PC-3 (cell line): ENCODE results near the gene PRDX5. TPM values are rescaled to one million over a fixed set of nuclear protein-coding genes. Genes with fewer than 3 reads are reported as not detected.

Experiments used
- ATAC-seq: fragments of 200-7000 bp; cut with Tn5 transposase; 2 replicates; pipeline ENCODE4 v1.9.1; 2020; ENCODE audit warnings: mild to moderate bottlenecking, moderate library complexity
- BruUV-seq: library from RNA; stranded (reverse); fragments of 400-500 nt; replicated peaks from 2 replicates; lab custom pipeline; 2021; lab: Mats Ljungman, UMichigan
- CTCF ChIA-PET: fragments of 300-600 bp; sonication (Branson Sonifier 250); formaldehyde crosslinking; loops from one replicate; lab custom pipeline; 2022; ENCODE audit warnings: antibody characterized with exemption; lab: Charles Lee
- POLR2A ChIA-PET: fragments of 300-600 bp; sonication (Branson Sonifier 250); formaldehyde crosslinking; loops from one replicate; lab custom pipeline; 2022; ENCODE audit warnings: antibody characterized with exemption; ENCODE audit not compliant: unreplicated experiment; lab: Charles Lee
- DNase-seq: peaks from one replicate; pipeline ENCODE4 v3.0.0-alpha.2; 2015
- H2AFZ ChIP-seq: fragments of 300-600 bp; sonication (generic); 2 replicates; pipeline ENCODE4 v1.6.0; 2016; ENCODE audit warnings: antibody characterized with exemption, low read length
- H3F3A ChIP-seq: fragments of 300-600 bp; sonication (generic); one replicate; pipeline ENCODE4 v1.6.0; 2017; ENCODE audit warnings: antibody characterized with exemption, low read length, control low read depth, mild to moderate bottlenecking; ENCODE audit not compliant: unreplicated experiment
- H3K27ac ChIP-seq: fragments of 300-600 bp; sonication (generic); 2 replicates; pipeline ENCODE4 v1.5.1; 2016; ENCODE audit warnings: mild to moderate bottlenecking, low read length
- H3K27me3 ChIP-seq: fragments of 300-600 bp; sonication (generic); 2 replicates; pipeline ENCODE4 v1.6.1; 2016; ENCODE audit warnings: low read length, mixed read lengths
- H3K36me3 ChIP-seq: fragments of 300-600 bp; sonication (generic); 2 replicates; pipeline ENCODE4 v1.6.1; 2016; ENCODE audit warnings: low read depth, mixed run types, low read length, mixed read lengths
- H3K4me1 ChIP-seq: fragments of 300-600 bp; sonication (generic); 2 replicates; pipeline ENCODE4 v1.5.1; 2016; ENCODE audit warnings: low read length; ENCODE audit not compliant: insufficient read depth
- H3K4me2 ChIP-seq: fragments of 300-600 bp; sonication (generic); 2 replicates; pipeline ENCODE4 v1.6.0; 2016; ENCODE audit warnings: low read length
- H3K4me3 ChIP-seq: fragments of 300-600 bp; sonication (generic); 2 replicates; pipeline ENCODE4 v1.5.1; 2016; ENCODE audit warnings: mild to moderate bottlenecking, low read length, mixed read lengths
- H3K79me2 ChIP-seq: fragments of 300-600 bp; sonication (generic); 2 replicates; pipeline ENCODE4 v1.6.1; 2017; ENCODE audit warnings: low read length, mixed read lengths
- H3K9ac ChIP-seq: fragments of 300-600 bp; sonication (generic); 2 replicates; pipeline ENCODE4 v1.6.0; 2016; ENCODE audit warnings: mild to moderate bottlenecking, low read length
- H3K9me2 ChIP-seq: fragments of 300-600 bp; sonication (generic); replicated peaks from 2 replicates; pipeline ENCODE4 v1.6.1; 2016; ENCODE audit warnings: mixed run types, low read length, mixed read lengths
- H3K9me3 ChIP-seq: fragments of 300-600 bp; sonication (generic); 2 replicates; pipeline ENCODE4 v1.6.1; 2016; ENCODE audit warnings: low read length, mixed read lengths
- H4K20me1 ChIP-seq: fragments of 300-600 bp; sonication (generic); 2 replicates; pipeline ENCODE4 v1.6.1; 2016; ENCODE audit warnings: low read length, mixed read lengths
- CTCF ChIP-seq: fragments of 300-600 bp; sonication (generic); conservative IDR thresholded peaks from 2 replicates; pipeline ENCODE4 v1.5.1; 2017; ENCODE audit warnings: antibody characterized with exemption, low read depth, mild to moderate bottlenecking, low read length
- EZH2 ChIP-seq: fragments of 300-600 bp; sonication (generic); IDR thresholded peaks from one replicate; pipeline ENCODE4 v1.6.1; 2017; ENCODE audit warnings: antibody characterized with exemption, mild to moderate bottlenecking, low read length; ENCODE audit not compliant: unreplicated experiment
- EZH2phosphoT487 ChIP-seq: fragments of 300-600 bp; sonication (generic); IDR thresholded peaks from 2 replicates; pipeline ENCODE4 v1.6.1; 2018; ENCODE audit warnings: mild to moderate bottlenecking, antibody characterized with exemption, low read length, borderline replicate concordance
- intact Hi-C: fragments of 100-400 bp; cut with micrococcal nuclease; formaldehyde crosslinking; loops from 2 replicates; pipeline ENCODE4 v1.9.0; 2023
- total RNA-seq: library from RNA; depleted of rRNA; stranded (reverse); fragments of >200 nt; gene quantifications from 2 replicates; pipeline ENCODE4 v1.2.3, GENCODE V29; 2014

The PRDX5 gene
- total RNA-seq, 1 experiment from 2014 or later: 467 TPM

GRCh38 chr11:64317325-64317960 is 478 bp upstream of the PRDX5 start, which contains the start of gene TRMT112:
Gene TRMT112 (minus strand): TSS chr11:64317559. CDS start chr11:64317526, 33 bp downstream.
- H3K79me2 ChIP-seq: peaks cover 49% of the 10 kb centered on the region
- POLR2A ChIA-PET: interaction anchor here (0.5 to 2.0 kb wide), 20 partner anchors 10 to 1461 kb away, joined by 3 to 30 read pairs (median 4); partner anchors contain the start of genes ESRRA, FKBP2 and SF1
- peak within 1 kb of the TSS; percentile 82 for H2AFZ ChIP-seq
- peak within 1 kb of the TSS; percentile 91 for H3K4me2 ChIP-seq
- no peaks in the 10 kb centered on the region for H3K9me2 ChIP-seq
- DNase-seq (peak; percentile 99), ATAC-seq (peak; percentile 79)
- peak within 1 kb of the TSS; percentile 83 for H3K4me3 ChIP-seq
- no peaks in the 10 kb centered on the region for H3K27me3 ChIP-seq
- intact Hi-C loops: loop anchor here (1.0 to 2.0 kb wide), 2 partner anchors 12 to 17 kb away; partner anchors contain the start of gene ESRRA
- peak within 1 kb of the TSS; percentile 93 for H3K9ac ChIP-seq
- BruUV-seq: no TSS peak
- CTCF ChIA-PET: interaction anchor here (0.6 to 3.0 kb wide), 21 partner anchors 10 to 378 kb away, joined by 3 to 106 read pairs (median 6); partner anchors contain the start of genes ESRRA and NAA40
- H3K4me1 ChIP-seq: peaks cover 28% of the 10 kb centered on the region
- no peaks in the 10 kb centered on the region for H3K9me3 ChIP-seq
- H3F3A ChIP-seq: peaks cover 7% of the 10 kb centered on the region
- peaks cover 11% of the 10 kb centered on the region for H3K36me3 ChIP-seq
- no peaks in the 10 kb centered on the region for H4K20me1 ChIP-seq
- TF ChIP-seq EZH2 (no peak), CTCF (no peak), EZH2phosphoT487 (no peak)
- peak within 1 kb of the TSS; percentile 94 for H3K27ac ChIP-seq

- H3K4me1 ChIP-seq: peaks cover 28% of the 10 kb centered on the region
- CTCF ChIA-PET: interaction anchor here (0.6 to 3.0 kb wide), 4 partner anchors 13 to 38 kb away, joined by 3 to 78 read pairs (median 20); partner anchors contain the start of gene ESRRA
- BruUV-seq: no TSS peak
Measured at GRCh38 chr11:64318766-64319761, 1.1 kb downstream of the PRDX5 start.

More at GRCh38 chr11:64318766-64319761, 1.1 kb downstream of the PRDX5 start:
- DNase-seq (no peak), ATAC-seq (no peak)
- Histone ChIP-seq H3K9ac (peak overlapping the region; percentile 93), H3K36me3 (peaks cover 14% of the 10 kb centered on the region), H3K27me3 (no peaks in the 10 kb centered on the region), H3K9me3 (no peaks in the 10 kb centered on the region), H4K20me1 (no peaks in the 10 kb centered on the region), H3F3A (peaks cover 7% of the 10 kb centered on the region), H3K9me2 (no peaks in the 10 kb centered on the region), H3K79me2 (peaks cover 49% of the 10 kb centered on the region), H2AFZ (peak overlapping the region; percentile 82; the same call in 1 of the 2 replicates), H3K4me3 (peak overlapping the region; percentile 83), H3K4me2 (peak overlapping the region; percentile 91), H3K27ac (no peak overlapping the region; the same call in 1 of the 2 replicates)
- POLR2A ChIA-PET: interaction anchor here (1.3 to 2.0 kb wide), 2 partner anchors 24 to 36 kb away, joined by 7 to 14 read pairs; no protein-coding TSS in a partner anchor
- intact Hi-C loops: loop anchor here (1.0 kb wide), 2 partner anchors 10 to 36 kb away; no protein-coding TSS in a partner anchor
- TF ChIP-seq EZH2 (no peak), EZH2phosphoT487 (no peak), CTCF (no peak)
